Measurements from ENCODE around the gene CLIP1. TPM values are rescaled to one million over a fixed set of nuclear protein-coding genes. Genes with fewer than 3 reads are reported as not detected.
"Not testable (repeated sequence)": the region's sequence is repeated elsewhere in the genome, so short reads cannot be mapped to it uniquely, and the experiment has no call there.

The CLIP1 gene
- total RNA-seq, result 114 TPM

DNA sequence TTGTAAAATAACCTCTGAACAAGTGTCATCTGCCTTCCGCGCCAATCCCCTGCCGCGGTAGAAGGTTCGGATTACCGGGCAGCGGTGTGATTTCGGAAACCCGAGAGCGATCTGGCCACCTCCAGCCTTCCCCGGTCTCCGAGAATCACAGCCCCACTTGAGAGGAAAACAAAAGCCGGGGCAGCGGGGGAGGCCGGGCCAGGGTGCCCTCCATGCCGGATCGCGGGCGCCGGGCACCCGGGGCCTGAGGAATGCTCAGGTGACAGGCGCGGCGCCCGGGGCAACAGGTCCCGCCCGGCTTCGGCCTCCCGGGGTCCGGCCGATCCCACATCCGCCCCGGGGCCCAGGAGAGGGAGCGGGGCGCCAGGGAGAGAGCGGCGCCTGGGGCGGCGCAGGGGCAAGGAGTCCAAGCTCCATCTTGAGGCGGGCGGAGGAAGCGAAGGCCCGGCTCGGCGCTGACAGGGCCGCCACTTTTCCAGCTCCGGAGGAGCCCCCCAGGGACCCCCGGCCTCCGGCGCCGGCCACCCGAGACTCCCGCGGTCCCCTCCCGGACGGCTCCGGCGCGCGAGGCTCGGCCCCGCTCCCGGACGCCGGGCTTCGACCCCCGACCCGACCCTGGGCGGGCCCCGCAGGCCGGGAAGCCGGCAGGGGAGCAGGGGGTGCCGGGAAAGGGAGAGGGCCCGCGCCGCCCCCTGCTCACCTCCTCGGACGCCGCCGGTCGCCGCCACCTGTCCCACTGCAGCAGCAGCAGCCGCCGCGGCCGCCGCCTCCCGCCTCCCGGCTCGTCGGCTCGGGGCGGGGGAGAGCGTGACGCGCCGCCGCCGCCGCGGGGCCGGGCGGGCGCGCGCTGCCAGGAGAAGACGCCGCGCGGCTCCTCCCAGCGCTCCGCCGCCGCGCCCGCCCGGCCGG is at the start of gene CLIP1:
TSS of gene CLIP1 (minus strand) at position 849 of the 909 bp plus-strand sequence. CDS start 42,217 bp downstream, outside the sequence.
- ATAC-seq, result peak; percentile 79
- intact Hi-C loops (cut with DNase I), result no loop called here
- DNase-seq (ENCODE audit: low spot score), result peak; percentile 77

DNA sequence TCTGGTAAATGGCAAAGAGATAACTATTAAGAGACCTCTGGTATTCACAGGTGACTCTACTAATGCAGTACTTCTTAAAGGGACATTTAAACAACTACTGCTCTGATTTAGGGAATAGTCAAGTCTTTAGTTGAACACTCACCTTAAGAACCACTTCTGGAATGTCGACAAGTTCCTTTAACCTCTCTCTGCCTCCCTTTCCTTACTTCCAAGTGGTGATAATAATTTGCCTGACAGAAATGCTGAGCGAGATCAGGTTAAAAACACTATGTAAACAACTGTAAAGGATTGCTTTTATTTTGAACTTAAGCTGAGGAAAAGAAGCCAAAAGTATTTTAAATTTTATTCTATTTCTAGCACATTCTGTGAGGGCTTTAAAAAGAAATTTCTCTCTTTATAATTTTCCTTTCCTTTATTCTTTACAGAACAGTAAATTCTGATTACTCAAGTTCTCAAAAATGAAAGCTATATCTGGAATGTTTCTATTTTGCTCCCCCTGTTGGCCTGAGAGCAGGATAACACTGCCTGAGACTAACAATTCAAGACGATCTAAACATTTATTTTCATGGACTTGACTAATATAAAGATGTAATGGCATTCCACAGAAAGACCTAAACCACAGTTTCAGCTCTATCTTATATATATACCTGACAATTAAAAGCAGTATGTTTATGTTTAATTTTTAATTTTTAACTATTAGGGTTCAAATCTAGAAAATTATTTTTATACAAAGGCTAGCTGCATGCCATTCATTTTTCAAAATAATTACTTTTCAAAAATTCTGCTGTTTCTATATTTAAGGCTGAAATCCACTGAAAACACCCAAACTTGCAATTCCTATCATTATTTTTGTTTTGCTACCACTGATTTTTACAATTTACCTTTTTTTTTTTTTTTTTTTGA is 49.1 kb upstream of the CLIP1 start:
- ATAC-seq (peak; percentile 76), DNase-seq (ENCODE audit: low spot score) (no peak)
- intact Hi-C loops (cut with DNase I), result no loop called here

DNA sequence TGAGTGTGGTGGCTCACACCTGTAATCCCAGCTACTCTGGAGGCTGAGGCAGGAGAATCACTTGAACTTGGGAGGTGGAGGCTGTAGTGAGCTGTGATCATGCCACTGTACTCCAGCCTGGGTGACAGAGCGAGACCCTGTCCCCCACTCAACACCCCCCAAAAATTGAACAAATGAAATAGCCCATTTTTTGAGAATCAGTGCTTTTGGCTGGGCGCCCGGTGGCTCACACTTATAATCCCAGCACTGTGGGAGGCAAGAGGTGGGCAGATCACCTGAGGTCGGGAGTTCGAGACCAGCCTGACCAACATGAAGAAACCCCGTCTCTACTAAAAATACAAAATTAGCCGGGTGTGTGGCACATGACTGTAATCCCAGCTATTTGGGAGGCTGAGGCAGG is 48.1 kb upstream of the CLIP1 start:
- intact Hi-C loops (cut with DNase I); ATAC-seq; DNase-seq (ENCODE audit: low spot score): not testable (repeated sequence)

DNA sequence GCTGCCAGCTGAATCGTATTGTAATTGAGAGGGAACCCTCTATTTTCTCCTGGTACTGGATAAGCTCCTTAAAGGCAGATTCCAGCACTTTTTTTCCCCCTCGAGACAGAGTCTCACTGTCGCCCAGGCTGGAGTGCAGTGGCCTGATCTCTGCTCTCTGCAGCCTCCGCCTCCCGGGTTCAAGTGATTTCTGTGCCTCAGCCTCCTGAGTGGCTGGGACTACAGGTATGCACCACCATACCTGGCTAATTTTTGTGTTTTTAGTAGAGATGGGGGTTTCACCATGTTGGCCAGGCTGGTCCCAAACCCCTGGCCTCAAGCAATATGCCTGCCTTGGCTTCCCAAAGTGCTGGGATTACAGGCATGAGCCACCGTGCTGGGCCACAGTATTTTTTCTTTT is 47.4 kb upstream of the CLIP1 start:
- DNase-seq (ENCODE audit: low spot score); ATAC-seq; intact Hi-C loops (cut with DNase I): not testable (repeated sequence)

DNA sequence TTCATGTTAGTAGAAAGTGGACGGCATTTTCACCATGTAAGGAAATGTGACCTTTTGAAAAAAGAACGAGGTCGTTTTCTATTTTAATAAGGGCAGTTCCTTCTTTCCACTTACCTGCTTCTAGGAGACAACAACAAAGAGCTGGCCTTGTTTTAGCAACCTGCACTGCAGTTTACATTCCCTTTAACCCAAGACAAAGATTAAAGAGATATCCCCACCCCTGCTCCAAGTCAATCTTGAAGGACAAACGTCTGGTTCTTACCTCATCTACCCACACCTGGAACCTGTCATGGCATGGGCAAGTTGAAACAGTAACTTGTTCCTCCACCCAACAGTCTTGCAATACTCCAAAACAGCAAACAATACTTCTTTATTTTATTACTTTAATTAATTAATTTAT is 45.5 kb upstream of the CLIP1 start:
- ATAC-seq, result no peak
- no peak for DNase-seq (ENCODE audit: low spot score)
- intact Hi-C loops (cut with DNase I), result no loop called here

DNA sequence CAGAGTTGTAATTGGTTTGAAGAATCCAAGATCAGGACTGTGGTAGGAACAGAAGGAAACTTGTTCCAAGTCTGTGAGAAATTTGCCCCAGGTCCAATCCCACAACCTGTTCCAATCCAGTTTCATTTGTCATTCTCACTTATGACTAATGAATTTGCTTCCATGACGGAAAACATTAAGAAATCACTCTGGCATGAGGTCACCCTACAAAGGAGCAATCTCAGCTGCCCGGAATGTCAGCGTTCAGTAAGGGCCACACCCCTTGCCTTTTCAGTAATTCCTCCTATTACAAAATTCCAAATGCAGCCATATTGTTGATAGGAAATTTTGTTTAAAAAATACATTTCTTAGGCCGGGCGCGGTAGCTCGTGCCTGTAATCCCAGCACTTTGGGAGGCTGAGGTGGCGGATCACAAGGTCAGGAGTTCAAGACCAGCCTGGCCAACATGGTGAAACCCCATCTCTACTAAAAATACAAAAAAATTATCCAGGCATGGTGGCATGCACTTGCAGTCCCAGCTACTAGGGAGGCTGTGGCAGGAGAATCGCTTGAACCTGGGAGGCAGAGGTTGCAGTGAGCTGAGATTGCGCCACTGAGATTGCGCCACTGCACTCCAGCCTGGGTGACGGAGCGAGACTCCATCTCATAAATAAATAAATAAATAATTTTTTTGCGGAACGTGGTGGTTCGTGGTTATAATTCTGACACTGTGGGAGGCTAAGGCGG is 42.0 kb upstream of the CLIP1 start:
- ATAC-seq, result peak; percentile 57
- intact Hi-C loops (cut with DNase I); DNase-seq (ENCODE audit: low spot score): not testable (repeated sequence)

DNA sequence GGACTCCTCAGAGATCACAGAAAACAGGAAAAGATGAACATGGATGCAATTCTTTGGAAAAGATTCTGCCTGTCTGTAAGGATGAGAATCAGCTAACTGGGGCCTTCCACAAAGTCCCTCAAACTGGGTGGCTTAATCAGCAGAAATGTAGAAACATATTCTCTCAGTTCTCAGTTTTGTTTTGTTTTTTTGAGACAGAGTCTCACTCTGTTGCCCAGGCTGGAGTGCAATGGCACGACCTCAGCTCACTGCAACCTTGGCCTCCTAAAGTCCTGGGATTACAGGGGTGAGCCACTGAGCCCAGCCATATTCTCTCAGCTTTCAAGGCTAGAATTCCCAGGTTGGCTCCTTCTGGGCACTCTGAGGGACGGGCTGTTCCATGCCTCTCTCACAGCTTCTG is 38.2 kb upstream of the CLIP1 start:
- ATAC-seq (no peak), DNase-seq (ENCODE audit: low spot score) (peak; percentile 10)
- intact Hi-C loops (cut with DNase I), result no loop called here

DNA sequence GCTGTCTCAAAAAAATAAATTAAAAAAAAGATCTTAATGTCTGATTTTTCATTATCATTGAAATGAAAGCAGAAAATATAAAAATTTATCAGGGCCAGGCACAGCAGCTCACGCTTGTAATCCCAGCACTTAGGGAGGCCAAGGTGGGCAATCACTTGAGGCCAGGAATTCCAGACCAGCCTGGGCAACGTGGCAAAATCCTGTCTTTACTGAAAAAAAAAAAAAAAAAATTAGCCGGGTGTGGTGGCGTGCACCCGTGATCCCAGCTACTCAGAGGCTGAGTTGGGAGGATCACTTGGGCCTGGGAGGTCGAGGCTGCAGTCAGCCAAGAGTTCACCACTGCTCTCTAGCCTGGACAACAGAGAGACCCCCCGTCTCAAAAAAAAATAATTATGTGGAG is 37.6 kb upstream of the CLIP1 start:
- ATAC-seq, result no peak
- DNase-seq (ENCODE audit: low spot score), result peak; percentile 2
- intact Hi-C loops (cut with DNase I), result no loop called here

DNA sequence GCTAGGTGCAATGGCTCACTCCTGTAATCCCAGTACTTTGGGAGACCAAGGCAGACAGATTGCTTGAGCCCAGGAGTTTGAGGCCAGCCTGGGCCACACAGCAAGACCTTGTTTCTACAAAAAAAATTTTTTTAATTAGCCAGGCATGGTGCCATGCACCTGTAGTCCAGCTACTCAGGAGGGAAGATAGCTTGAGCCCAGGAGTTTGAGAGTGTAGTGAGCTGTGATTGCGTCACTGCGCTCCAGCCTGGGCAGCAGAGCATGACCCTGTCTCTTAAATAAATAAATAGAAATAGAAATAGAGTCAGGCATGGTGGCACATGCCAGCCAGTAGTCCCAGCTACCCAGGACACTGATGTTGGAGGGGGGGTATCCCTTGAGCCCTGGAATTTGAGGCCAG is 36.7 kb upstream of the CLIP1 start:
- peak; percentile 27 for DNase-seq (ENCODE audit: low spot score)
- intact Hi-C loops (cut with DNase I), result no loop called here
- no peak for ATAC-seq

DNA sequence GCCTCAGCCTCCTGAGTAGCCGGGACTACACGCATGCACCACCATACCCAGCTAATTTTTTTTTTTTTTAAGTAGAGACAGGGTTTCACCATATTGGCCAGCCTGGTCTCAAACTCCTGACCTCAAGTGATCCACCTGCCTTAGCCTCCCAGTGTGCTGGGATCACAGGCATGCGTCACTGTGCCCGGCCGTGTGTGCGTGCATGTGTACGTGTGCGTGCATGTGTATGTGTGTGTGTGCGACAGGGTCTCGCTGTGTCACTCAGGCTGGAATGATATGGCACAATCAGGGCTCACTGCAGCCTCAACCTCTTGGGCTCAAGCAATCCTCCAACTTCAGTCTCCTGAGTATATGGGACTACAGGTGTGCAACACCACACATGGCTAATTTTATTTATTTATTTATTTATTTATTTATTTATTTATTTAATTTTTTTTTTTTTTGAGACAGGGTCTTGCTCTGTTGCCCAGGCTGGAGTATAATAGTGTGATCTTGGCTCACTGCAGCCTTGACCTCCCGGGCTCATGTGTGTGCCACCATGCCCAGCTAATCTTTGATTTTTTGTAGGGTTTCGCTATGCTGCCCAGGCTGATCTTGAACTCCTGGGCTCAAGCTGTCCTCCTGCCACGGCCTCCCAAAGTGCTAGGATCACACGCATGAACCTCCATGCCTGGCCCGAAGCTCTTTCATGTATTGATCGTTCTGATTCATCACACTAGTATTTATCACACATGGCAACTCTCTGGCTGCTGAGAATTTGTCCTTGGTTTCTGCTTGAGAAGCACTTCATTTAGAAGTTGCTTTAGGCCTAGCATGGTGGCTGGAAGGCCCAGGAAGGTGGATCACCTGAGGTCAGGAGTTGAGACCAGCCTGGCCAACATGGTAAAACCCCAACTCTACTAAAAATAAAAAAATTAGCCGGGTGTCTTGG is 35.9 kb upstream of the CLIP1 start:
- intact Hi-C loops (cut with DNase I), result no loop called here
- DNase-seq (ENCODE audit: low spot score), result peak; percentile 32
- no peak for ATAC-seq

DNA sequence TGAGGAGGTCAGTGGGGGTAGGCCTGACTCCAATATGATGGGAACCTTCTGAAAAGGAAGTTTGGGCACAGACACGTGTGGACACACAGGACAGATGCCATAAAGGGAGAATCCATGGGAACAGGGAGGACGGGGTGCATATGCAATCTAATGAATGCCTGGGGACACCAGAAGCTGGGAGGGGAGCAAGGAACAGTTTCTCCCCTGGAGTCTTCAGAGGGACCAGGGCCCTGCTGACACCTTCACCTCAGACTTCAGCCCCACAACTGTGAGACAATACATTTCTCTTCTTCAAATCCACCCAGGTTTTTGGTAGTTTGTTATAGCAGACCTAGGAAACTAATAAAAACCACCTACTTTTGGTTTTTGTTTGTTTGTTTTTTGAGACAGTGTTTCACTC is 35.2 kb upstream of the CLIP1 start:
- ATAC-seq, result no peak
- DNase-seq (ENCODE audit: low spot score), result peak; percentile 9
- intact Hi-C loops (cut with DNase I), result no loop called here

DNA sequence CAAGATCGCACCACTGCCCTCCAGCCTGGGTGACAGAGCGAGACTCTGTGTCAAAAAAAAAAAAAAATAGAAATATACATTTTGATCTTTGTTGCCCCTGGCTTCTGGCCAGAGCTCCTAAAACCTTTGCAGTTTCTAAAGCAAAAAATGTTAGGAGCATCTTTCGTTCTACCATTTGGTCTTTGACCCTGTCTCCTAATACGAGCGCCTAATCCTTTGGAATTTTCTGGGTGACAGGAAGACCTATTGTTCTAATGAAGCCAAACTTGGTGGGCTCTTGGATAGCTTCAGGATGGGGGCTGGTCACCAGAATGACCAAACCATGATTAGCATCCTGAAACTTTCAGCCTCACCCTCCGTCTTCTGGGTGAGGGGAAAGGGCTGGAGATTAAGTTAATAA is 32.3 kb upstream of the CLIP1 start:
- ATAC-seq (no peak), DNase-seq (ENCODE audit: low spot score) (no peak)
- intact Hi-C loops (cut with DNase I), result no loop called here

DNA sequence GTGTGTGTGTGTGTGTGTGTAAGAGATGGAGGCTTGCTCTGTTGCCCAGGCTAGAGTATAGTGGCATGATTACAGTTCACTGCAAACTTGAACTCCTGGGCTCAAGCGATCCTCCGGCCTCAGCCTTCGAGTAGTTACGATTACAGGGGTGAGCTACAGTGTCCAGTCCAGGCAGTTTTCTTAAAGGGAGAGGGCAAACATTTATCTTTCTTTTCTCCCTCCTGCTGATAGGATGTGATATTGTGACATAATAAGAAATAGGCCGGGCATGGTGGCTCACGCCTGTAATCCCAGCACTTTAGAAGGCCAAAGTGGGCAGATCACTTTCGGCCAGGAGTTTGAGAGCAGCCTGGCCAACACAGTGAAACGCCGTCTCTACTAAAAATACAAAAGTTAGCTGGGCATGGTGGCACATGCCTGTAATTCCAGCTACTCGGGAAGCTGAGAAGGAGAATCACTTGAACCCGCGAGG is 31.8 kb upstream of the CLIP1 start:
- ATAC-seq (no peak), DNase-seq (ENCODE audit: low spot score) (no peak)
- intact Hi-C loops (cut with DNase I), result no loop called here

DNA sequence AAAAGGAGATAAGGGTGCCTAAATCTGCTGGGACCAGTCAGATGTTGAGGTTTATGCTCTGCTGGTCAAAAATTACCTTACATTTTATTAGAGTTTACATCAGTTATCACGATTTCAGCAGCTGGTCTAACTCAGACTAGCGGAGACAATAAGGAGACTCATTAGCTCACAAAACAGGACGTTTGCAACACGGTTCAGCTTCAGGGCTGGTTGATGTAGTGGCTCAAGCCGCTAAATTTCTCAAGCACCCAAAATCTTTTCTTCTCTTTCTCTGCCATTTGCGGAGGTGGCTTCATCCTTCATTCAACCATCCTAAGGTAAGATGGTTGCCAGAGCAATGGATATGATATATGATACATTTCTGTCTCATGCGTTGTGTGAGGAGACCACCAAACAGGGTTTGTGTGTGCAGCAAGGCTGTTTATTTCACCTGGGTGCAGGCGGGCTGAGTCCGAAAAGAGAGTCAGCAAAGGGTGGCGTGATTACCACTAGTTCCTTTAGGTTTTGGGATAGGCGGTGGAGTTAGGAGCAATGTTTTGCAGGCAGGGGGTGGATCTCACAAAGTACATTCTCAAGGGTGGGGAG is 30.3 kb upstream of the CLIP1 start:
- ATAC-seq (no peak), DNase-seq (ENCODE audit: low spot score) (no peak)
- intact Hi-C loops (cut with DNase I), result no loop called here

DNA sequence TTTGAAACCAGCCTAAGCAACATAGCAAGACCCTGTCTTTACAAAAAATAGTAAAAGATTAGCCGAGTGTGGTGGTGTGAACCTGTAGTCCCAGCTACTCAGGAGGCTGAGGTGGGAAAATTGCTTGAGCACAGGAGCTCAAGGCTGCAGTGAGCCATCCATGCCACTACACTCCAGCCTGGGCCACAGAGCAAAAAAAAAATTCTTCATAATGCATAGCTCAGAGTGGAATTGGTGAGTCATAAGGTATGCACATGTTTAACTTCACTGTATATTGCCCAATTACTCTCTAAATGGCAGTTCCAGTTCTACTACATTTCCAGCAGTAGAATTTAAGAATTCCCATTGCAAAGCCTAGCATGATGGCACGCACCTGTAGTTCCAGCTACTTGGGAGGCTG is 26.8 kb upstream of the CLIP1 start:
- DNase-seq (ENCODE audit: low spot score), result no peak

DNA sequence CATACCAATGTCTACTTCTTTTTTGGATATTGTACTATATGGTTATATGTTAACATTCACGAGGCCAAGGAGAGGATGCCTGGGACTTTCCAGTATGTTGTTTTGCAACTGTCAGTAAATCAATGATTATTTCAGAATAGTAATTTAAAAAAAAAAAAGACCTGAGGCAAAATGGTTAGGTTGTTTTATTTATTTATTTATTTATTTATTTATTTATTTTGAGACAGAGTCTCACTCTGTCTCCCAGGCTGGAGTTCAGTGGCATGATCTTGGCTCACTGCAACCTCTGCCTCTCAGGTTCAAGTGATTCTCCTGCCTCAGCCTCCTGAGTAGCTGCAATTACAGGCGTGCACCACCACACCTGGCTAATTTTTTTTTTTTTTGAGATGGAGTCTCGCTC is 25.4 kb upstream of the CLIP1 start:
- DNase-seq (ENCODE audit: low spot score); ATAC-seq; intact Hi-C loops (cut with DNase I): not testable (repeated sequence)

More for the DNA sequence above, 26.8 kb upstream of the CLIP1 start:
- intact Hi-C loops (cut with DNase I), result no loop called here
- ATAC-seq, result no peak

DNA sequence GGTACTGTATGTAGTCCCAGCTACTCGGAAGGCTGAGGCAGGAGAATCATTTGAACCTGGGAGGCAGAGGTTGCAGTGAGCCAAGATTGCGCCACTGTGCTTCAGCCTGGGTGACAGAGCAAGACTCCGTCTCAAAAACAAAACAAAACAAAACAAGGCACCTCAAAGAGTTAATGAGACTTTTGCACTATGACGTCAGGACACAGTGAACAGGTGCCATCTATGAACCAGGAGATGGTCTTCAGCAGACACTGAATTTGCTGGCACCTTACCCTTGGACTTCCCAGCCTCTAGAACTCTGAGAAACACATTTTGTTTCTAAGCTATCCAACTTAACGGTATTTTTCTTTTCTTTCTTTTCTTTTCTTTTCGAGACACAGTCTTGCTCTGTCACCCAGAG is 23.9 kb upstream of the CLIP1 start:
- ATAC-seq; DNase-seq (ENCODE audit: low spot score); intact Hi-C loops (cut with DNase I): not testable (repeated sequence)

DNA sequence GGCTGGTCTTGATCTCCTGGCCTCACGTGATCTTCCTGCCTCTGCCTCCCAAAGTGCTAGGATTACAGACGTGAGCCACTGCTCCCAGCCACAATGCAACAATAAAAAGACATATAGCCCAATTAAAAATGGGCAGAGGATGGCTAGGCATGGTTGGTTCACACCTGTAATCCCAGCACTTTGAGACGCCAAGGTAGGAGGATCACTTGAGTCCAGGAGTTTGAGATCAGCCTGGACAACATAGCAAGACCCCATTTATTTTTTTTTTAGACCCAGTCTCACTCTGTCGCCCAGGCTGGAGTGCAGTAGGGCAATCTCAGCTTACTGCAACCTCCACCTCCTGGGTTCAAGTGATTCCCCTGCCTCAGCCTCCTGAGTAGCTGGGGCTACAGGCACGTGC is 21.6 kb upstream of the CLIP1 start:
- DNase-seq (ENCODE audit: low spot score); intact Hi-C loops (cut with DNase I); ATAC-seq: not testable (repeated sequence)
